A673 (cell line): ENCODE measurements around the gene PYGM. TPM values are rescaled to one million over a fixed set of nuclear protein-coding genes. Genes with fewer than 3 reads are reported as not detected.
A peak's percentile ranks its signal among the peaks of the same experiment; 100 is the strongest.

Experiments
- BruUV-seq: library from RNA; stranded (reverse); fragments of 400-500 nt; replicated peaks from 2 replicates; lab custom pipeline; 2021; lab: Mats Ljungman, UMichigan
- CTCF ChIA-PET: fragments of 300-600 bp; sonication (Branson Sonifier 250); formaldehyde crosslinking; loops from one replicate; lab custom pipeline; 2022; ENCODE audit warnings: antibody characterized with exemption; lab: Charles Lee
- POLR2A ChIA-PET: fragments of 300-600 bp; sonication (Branson Sonifier 250); formaldehyde crosslinking; loops from one replicate; lab custom pipeline; 2022; ENCODE audit warnings: antibody characterized with exemption; ENCODE audit not compliant: low non-redundant PET; lab: Charles Lee
- DNase-seq: peaks from one replicate; pipeline ENCODE4 v3.0.0-alpha.2; 2015; ENCODE audit warnings: low spot score
- H3K27ac ChIP-seq: fragments of 200-600 bp; sonication (generic); 2 replicates; pipeline ENCODE4 v1.5.1; 2016; ENCODE audit warnings: mixed run types, low read depth, mild to moderate bottlenecking, mixed read lengths, antibody characterized with exemption, low read length; ENCODE audit not compliant: poor library complexity, severe bottlenecking
- H3K27me3 ChIP-seq: fragments of 200-600 bp; sonication (generic); replicated peaks from 2 replicates; pipeline ENCODE4 v1.6.1; 2017; ENCODE audit warnings: mixed run types, low read depth, mild to moderate bottlenecking, mixed read lengths, antibody characterized with exemption, low read length; ENCODE audit not compliant: insufficient read depth, poor library complexity
- H3K36me3 ChIP-seq: fragments of 200-600 bp; sonication (generic); 2 replicates; pipeline ENCODE4 v1.6.1; 2016; ENCODE audit warnings: mixed run types, mild to moderate bottlenecking, mixed read lengths, antibody characterized with exemption, low read length; ENCODE audit not compliant: insufficient read depth, poor library complexity, severe bottlenecking
- H3K4me1 ChIP-seq: fragments of 200-600 bp; sonication (generic); 2 replicates; pipeline ENCODE4 v1.6.1; 2017; ENCODE audit warnings: mixed run types, mild to moderate bottlenecking, mixed read lengths, antibody characterized with exemption, low read length; ENCODE audit not compliant: insufficient read depth, poor library complexity, severe bottlenecking
- H3K4me3 ChIP-seq: fragments of 200-600 bp; sonication (generic); 2 replicates; pipeline ENCODE4 v1.5.1; 2016; ENCODE audit warnings: low read depth, mixed run types, mild to moderate bottlenecking, mixed read lengths, low read length; ENCODE audit not compliant: poor library complexity, severe bottlenecking
- H3K9me3 ChIP-seq: fragments of 200-600 bp; sonication (generic); 2 replicates; pipeline ENCODE4 v1.6.1; 2016; ENCODE audit warnings: mixed run types, low read depth, mild to moderate bottlenecking, mixed read lengths, antibody characterized with exemption, low read length; ENCODE audit not compliant: poor library complexity, severe bottlenecking
- EZH2 ChIP-seq: fragments of 200-600 bp; sonication (generic); IDR thresholded peaks from 2 replicates; pipeline ENCODE4 v1.6.1; 2017; ENCODE audit warnings: borderline replicate concordance, low read depth, mild to moderate bottlenecking, mixed read lengths, antibody characterized with exemption, low read length; ENCODE audit not compliant: poor library complexity, severe bottlenecking
- intact Hi-C: fragments of 100-400 bp; cut with micrococcal nuclease; formaldehyde crosslinking; loops from one replicate; pipeline ENCODE4 v1.10.0; 2022; ENCODE audit not compliant: unreplicated experiment
- total RNA-seq: library from RNA; stranded (reverse); gene quantifications from 2 replicates; pipeline ENCODE4 v1.2.3, GENCODE V29; 2021
- TF ChIP-seq, protein P1 (sequence below): fragments of 300-800, 200-600 bp; sonication (generic); conservative IDR thresholded peaks from 2 replicates; pipeline ENCODE4 v1.5.1; 2017; ENCODE audit warnings: low read depth, mild to moderate bottlenecking, antibody characterized with exemption, low read length, moderate library complexity, mixed read lengths

The PYGM gene
- total RNA-seq, 1 experiment from 2014 or later, result 2.4 TPM

DNA sequence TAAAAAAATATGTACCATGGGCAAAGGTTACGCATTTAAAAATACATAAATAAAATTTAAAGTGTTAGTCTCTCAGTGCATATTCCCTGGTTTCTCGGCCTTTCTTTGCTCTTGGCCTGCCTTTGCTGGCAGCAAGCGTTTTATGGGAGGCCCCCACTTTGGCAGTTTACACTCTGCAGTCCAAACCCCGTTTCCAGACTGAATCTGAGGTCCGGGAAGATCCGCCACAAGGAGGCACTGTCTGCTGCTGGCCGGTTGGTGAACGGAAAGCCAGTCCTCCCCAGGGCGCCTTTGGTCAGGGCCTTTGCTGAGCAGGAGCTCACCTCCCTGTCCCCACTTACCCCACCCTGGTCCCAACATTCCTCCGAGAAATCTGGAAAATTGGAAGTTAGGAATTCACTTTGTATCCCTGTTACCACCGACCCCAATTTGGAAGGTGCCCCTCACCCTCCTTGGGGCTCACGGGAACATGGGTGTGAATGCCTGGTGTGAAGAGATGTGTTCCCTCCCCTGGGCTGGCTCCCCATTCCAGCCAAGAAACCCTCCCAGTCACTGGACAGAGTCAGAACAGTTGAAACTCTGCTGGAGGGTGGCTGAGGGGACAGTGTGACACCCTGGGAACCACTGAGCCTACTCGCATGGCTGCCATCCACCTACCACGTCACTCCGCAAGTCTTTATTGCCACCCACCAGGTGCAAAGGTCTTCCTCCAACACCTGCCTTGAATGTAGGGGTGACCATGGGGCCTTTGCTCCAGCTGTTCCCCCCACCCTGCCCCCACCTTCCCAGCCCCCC is 27.9 kb upstream of the PYGM start:
- ChIA-PET POLR2A (no interaction called here), CTCF (interaction anchor here (0.8 kb wide), 1 partner anchor 12 kb away, joined by 4 read pairs; no protein-coding TSS in a partner anchor)
- Histone ChIP-seq H3K9me3 (no peaks in the 10 kb centered on the region), H3K4me3 (no peak overlapping the region), H3K27ac (no peak overlapping the region), H3K36me3 (peaks cover 4% of the 10 kb centered on the region), H3K27me3 (no peaks in the 10 kb centered on the region), H3K4me1 (no peaks in the 10 kb centered on the region)
- no TSS peak for BruUV-seq
- TF ChIP-seq, protein P1, sequence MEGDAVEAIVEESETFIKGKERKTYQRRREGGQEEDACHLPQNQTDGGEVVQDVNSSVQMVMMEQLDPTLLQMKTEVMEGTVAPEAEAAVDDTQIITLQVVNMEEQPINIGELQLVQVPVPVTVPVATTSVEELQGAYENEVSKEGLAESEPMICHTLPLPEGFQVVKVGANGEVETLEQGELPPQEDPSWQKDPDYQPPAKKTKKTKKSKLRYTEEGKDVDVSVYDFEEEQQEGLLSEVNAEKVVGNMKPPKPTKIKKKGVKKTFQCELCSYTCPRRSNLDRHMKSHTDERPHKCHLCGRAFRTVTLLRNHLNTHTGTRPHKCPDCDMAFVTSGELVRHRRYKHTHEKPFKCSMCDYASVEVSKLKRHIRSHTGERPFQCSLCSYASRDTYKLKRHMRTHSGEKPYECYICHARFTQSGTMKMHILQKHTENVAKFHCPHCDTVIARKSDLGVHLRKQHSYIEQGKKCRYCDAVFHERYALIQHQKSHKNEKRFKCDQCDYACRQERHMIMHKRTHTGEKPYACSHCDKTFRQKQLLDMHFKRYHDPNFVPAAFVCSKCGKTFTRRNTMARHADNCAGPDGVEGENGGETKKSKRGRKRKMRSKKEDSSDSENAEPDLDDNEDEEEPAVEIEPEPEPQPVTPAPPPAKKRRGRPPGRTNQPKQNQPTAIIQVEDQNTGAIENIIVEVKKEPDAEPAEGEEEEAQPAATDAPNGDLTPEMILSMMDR, result peak; percentile 88
- no peak for TF ChIP-seq EZH2
- intact Hi-C loops, result loop anchor here (10.0 kb wide), 1 partner anchor 327 kb away; the partner anchor contains the start of genes TM7SF2 and ZNHIT2
- DNase-seq, result peak; percentile 55

DNA sequence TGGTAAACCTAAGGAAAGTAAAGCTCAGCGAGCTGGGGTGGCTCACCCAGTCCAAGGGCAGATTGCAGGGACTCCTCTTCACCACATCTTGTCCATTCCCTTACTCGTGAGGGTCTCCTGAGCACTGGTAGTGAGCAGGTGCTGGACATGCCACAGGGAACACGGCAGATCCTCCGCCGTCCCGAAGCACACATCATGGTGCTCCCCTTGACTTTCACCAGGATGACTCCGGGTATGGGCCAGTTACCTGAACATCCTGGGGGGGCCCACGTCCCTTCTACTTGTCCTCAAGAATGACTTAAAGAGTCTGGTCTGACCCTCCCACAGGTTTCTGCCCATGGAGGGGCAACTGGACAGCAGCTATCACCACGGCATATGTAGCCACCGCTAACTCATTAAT is 26.5 kb upstream of the PYGM start:
- Histone ChIP-seq H3K4me1 (no peaks in the 10 kb centered on the region), H3K36me3 (peaks cover 4% of the 10 kb centered on the region), H3K27ac (no peak overlapping the region), H3K9me3 (no peaks in the 10 kb centered on the region), H3K27me3 (no peaks in the 10 kb centered on the region), H3K4me3 (no peak overlapping the region)
- intact Hi-C loops, result loop anchor here (10.0 kb wide), 1 partner anchor 328 kb away; the partner anchor contains the start of genes TM7SF2 and ZNHIT2
- TF ChIP-seq, protein P1, result no peak
- TF ChIP-seq EZH2, result no peak
- BruUV-seq, result no TSS peak
- POLR2A ChIA-PET, result no interaction called here
- no peak for DNase-seq
- CTCF ChIA-PET, result no interaction called here

DNA sequence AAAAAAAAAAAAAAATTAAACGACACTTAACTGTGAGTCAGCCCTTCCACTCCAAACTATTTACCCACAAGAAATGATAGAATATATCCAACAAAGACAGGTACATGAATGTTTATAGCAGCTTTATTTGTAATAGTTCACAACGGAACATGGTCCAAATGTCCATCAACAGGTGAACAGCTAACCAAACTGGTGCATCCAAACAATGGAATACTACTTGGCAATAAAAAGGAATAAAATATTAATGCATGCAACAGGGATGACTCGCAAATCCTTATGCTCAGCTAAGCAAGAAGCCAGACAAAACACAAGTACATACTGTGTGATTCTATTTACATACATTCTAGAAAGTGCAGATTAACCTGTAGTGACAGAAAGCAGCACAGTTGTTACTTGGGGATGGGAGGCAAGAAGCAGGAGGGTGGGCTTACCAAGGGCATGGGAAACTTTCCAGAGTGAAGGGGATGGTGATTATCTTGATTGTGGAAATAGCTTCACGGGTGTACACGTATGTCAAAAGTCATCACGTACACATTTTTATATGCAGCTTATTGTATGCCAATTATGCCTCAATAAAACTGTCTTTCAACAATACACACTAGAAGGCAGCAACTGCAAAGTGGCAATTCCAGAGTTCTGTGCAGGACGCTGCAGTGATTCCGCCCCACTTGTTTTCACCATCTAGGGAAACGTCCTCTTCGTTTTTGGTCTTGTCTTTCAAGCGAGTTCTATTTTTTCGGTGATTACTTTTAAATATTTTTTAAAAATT is 25.2 kb upstream of the PYGM start:
- Histone ChIP-seq H3K4me1 (no peaks in the 10 kb centered on the region), H3K36me3 (peaks cover 3% of the 10 kb centered on the region), H3K4me3 (no peak overlapping the region), H3K9me3 (no peaks in the 10 kb centered on the region), H3K27ac (no peak overlapping the region), H3K27me3 (no peaks in the 10 kb centered on the region)
- DNase-seq, result no peak
- POLR2A ChIA-PET, result no interaction called here
- intact Hi-C loops, result loop anchor here (10.0 kb wide), 1 partner anchor 330 kb away; the partner anchor contains the start of genes TM7SF2 and ZNHIT2
- no peak for TF ChIP-seq EZH2
- TF ChIP-seq, protein P1, result no peak
- CTCF ChIA-PET, result no interaction called here
- BruUV-seq, result no TSS peak
